HG03175 (cell line): ENCODE results near the gene PPHLN1.
A peak's percentile ranks its signal among the peaks of the same experiment; 100 is the strongest.

ENCODE experiments used
- ATAC-seq: cut with Tn5 transposase; IDR thresholded peaks from one replicate; pipeline ENCODE4 v1.9.1; 2021; ENCODE audit warnings: mild to moderate bottlenecking, moderate library complexity; ENCODE audit not compliant: unreplicated experiment

PPHLN1 gene

DNA sequence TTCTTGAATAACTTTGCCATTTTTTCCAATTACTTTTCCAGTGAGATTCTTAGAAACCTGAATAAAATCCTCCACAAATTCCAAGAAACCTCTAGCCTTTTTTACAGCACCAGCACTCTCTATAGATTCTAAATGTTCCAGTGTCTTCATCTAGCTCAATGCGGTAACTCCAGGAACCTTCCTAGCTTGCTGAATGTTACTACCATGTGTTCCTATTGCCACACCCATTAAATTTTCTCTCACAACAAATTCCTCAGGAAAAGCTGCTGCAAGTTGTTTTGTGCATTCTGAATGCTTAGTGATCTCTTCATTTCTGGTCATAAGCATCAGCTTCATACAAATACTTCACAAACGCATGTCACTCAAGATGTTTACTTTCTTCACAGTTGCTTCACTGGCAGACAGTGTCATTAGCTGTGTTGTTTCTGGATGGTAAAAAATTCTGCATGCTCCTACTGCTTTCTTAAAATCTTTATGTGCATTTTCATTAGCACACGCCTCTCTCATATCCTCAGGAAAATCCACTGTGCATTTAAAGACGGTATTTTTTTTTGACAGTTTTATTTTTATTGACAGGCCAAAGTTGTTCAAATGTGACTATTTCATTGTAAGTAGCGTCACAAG is 106.7 kb downstream of the PPHLN1 start:
- no peak for ATAC-seq

GRCh38 chr12:42440608-42441007 is 114.6 kb downstream of the PPHLN1 start:
- no peak for ATAC-seq

DNA sequence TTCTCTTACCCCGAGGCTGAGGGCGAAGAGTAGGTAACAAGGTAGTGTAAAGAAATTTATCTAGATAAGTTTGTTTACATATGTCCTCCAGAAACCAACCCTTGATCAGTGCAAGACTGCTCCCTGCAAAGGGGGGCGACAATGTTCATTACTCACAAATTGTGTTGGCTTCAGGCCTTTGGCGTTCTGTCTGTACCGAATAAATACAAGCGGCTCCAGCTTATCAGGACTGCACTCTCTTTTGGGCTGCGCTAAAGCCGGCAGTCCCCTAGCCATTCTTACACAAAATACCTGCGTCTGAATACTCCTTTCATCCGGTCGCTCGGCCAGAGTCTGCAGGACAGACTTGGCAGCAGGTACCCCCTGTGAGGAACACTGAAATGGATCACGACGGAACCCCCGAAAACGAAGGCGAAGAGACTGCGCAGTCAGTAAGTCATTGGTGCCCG is 116.4 kb downstream of the PPHLN1 start:
- no peak for ATAC-seq

DNA sequence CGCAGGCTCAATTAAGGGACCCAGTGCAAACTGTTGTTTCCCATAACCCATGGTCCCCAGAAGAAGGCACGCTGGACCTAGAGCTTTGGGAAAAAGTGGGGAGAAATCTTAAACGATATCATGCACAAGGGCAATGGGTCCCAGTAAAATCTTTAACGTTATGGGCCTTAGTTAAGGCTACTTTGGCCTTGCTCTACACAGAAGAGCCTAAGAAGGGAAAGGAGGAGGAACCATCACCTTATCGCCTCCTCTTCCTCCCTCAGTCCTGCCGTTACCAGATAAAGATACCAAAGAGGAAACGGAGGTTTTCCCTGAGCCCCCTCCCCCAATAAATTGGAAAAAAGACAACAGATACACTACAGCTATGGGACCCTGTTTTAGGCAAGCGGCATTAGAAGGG is 116.9 kb downstream of the PPHLN1 start:
- no peak for ATAC-seq

DNA sequence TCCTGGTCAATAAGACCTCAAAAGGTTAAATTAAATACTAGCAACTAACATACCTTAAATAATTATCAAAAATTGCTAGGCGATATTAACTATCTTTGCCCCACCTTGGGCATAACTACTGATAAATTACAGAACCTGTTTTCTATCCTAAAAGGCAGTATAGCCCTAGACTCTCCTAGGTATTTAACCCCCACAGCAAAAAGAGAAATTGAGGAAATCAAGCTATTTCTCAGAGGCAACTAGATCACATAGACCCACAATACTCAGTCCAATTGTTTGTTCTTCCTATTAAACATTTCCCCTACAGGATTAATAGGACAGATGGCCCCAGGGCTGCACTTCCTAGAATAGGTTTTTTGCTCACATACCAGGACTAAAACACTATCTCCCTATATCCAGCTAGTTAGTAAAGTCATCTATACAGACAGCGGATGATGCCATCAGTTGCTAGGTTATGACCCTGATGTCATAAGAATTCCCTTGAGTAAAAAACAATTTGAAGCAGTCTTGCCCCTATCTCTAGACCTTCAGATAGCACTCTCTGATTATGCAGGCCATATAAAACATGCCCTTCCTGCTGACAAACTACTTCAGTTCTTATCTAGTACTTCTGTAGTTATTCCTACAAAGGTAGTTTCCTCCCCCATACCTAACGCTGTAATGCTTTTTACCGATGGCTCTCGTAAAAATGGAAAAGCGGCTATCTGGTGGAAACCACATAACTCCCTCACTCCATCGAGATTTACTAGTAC is 118.4 kb downstream of the PPHLN1 start:
- no peak for ATAC-seq

GRCh38 chr12:42445891-42446290 is 119.9 kb downstream of the PPHLN1 start:
- ATAC-seq: no peak

DNA sequence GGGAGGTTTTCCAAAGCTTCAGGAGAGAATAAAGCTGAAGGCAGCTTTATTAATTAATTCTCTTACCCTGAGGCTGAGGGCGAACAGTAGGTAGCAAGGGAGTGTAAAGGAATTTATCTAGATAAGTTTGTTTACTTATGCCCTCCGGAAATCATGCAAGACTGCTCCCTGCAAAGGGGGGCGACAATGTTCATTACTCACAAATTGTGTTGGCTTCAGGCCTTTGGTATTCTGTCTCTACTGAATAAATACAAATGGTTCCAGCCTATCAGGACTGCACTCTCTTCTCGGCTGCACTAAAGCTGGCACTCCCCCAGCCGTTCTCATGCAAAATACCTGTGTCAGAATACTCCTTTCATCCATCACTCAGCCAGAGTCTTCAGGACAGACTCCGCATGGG is 120.8 kb downstream of the PPHLN1 start:
- ATAC-seq: no peak

DNA sequence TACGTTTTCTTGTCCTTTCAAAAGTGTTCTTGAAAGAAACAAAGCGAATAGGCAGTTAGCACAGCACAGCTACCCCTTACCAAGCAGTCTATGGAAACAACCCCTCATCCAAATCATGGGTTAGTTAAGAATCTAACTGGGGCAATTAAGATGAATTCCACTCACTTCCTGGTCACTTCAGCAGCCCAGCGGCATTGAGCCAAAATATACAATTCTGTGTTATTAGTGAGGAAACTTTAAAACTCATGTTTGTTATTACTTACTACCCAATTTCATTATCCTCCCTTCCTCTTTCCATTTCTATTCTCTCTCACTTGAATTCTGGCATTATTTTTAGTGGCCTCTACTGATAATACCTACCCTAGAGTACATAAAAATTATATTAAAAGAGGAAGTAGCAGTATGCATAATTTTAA is 121.4 kb downstream of the PPHLN1 start:
- ATAC-seq: no peak

GRCh38 chr12:42448841-42449240 is 122.9 kb downstream of the PPHLN1 start:
- ATAC-seq: no peak

- ATAC-seq: no peak
Observed at GRCh38 chr12:42450248-42450647, 124.3 kb downstream of the PPHLN1 start.

- ATAC-seq: no peak
Observed at GRCh38 chr12:42458575-42458974, 132.6 kb downstream of the PPHLN1 start.

DNA sequence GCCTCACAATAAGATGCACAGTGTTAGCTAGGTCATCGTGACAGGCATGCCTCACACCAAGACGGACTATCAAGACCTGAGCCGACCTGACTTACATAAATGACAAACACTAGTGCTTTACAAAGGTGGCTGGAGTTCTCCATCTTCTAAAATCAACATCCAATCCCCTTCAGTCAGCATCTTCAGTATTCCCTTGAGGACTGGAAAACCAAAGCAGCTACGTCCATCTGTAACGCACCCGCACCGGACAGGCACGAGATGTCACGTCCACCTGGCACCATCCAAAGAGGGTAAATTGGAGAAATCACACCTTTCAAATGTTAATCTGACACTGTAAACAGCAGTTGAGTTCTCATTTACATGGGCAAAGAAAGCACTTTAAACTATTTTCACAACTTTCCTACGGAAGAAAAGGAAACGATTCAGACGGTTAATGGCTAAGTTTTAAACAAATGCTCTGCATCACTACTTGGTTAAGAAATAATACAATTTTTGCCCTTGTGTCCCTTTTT is 133.4 kb downstream of the PPHLN1 start:
- no peak for ATAC-seq

DNA sequence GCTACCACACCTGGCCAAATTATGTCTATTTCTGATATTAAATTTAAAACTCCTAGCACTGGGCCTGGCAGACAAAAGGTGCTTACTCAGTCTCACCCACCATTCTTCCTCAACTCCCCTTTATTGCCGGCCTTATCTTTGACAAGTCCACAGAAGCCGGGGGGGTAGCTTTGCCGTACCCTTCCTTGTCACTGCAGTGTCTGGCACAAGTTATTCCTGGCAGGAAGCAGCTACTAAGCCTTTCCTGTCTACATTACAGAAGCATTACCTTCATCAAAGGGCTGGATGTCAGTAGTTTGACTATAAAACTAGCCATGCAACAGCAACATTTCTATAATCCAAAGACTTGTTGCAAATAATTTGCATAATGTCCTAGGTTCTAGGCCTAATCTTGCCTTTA is 136.5 kb downstream of the PPHLN1 start:
- no peak for ATAC-seq

- ATAC-seq: no peak
Observed at GRCh38 chr12:42463671-42464070, 137.7 kb downstream of the PPHLN1 start.

DNA sequence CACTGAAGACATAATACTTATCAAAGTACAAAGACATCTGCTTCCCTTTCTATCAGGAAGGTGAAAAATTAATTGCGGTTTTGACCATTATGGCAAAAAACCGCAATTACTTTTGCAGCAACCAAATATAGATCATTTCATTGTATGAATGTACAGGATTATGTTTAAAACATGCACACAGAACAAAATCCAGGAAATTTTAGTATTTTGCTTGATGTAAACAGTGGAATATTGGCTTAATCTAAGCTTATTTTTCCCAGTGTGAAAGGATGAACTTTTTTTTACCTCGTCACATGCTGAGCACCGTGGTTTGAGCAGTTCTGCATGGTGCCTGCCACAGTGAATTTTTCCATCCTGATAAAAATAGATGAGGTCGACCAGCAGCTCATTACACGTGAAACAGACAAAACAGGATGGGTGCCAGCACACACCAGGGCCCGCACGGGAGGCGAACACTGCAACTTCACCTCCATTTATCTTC is 142.4 kb downstream of the PPHLN1 start:
- no peak for ATAC-seq

DNA sequence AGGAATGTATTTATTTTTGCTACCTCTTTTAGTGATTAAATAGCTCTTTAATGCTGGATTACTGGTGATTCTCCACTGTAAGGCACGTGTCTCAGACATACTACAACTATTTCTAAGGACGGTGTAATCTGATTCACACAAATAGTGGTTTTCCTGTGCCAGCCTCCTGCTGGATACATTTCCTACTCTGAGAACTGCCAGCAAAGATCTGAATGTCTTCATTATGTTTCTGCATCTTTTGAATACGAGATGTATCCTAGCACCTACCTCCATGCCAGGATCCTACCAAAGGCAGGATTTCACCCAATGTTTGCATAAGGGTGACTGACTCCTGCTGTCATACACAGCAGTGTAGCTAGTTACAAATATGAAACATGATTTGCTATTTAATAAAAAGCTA is 143.0 kb downstream of the PPHLN1 start:
- ATAC-seq: no peak

GRCh38 chr12:42469355-42470175 is 143.6 kb downstream of the PPHLN1 start:
- peak; percentile 98 for ATAC-seq

DNA sequence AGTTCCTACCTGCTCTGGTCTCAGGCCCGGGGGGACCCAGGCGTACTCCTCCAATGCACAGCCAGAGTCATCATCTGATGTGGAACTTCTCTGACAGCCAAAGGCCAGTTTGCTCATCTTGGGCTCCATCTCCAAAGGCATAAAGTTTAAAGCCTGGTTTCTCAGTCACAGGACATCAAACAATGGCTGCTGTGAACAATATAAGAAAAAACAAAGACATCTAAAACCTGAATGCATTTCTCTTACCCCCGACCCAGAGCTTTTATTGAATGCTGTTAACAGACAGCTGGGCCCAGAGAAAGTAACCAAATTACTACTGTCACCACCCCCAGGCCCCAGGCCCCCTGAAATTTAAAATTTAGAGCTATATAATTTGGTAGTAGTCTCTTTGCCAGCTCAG is 146.4 kb downstream of the PPHLN1 start:
- no peak for ATAC-seq

DNA sequence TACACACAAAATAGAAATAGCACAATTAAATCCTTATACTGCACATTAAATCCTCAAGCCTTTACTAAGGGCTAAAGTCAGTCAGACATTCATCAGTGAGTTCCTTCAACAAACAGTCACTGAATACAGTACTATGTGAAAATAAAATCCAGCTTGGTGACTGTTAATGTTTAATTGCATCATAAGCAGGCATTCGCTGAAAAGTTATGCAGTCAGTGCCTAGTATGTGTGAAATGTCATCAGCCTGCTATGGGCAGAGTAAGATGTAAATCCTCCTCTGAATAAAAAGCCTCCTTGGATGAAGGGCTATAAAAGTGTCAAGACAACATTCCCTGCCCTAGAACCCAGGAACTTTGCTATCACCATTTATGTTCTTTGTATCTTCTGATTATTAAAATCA is 147.2 kb downstream of the PPHLN1 start:
- ATAC-seq: no peak

DNA sequence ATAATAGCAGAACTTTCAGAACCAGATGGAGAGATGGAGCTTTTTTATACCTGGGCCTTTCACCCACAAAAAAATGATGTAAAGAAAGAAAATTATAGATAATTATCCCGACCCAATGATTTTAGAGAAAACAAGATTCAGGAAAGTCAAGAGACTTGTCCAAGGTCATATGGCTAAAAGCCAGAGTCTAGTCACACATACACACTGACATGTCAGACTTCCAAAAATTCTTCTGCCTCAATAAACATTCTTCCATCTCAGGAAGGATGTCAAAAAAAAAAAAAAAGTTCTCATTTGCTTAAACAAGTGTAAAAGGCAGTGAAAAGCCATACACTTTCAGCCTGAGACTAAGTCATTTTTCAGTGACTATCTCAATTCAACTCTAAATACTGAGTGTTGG is 147.6 kb downstream of the PPHLN1 start:
- ATAC-seq: no peak

GRCh38 chr12:42474391-42474790 is 148.4 kb downstream of the PPHLN1 start:
- ATAC-seq: no peak
